Posterior vena cava (tissue), 2 donors: ENCODE results near the gene TIAL1. TPM values are rescaled to one million over a fixed set of nuclear protein-coding genes. Genes with fewer than 3 reads are reported as not detected.

Source experiments
- DNase-seq: peaks from one replicate; pipeline ENCODE4 v3.0.0-alpha.2; 2020; ENCODE audit warnings: low spot score
- intact Hi-C, 2 donors: fragments of 100-400 bp; cut with DNase I; formaldehyde crosslinking; loops; one replicate each; pipeline versions ENCODE4 v1.14.1 to v1.14.2; 2022 to 2023
- total RNA-seq, 2 donors: library from RNA; stranded (reverse); fragmentation: NEBNext Ultra II Directional; extraction: Animal tissue kit (Norgen Biotek cat#: 25700); gene quantifications; one replicate each; pipeline ENCODE4 v1.2.1, GENCODE V29; 2021
- donor health status: DM: yes; HTN: yes; CAD: no.
- donor health status: DM: yes; HTN: yes; CAD: no.

Gene TIAL1
- total RNA-seq, 2 donors from 2014 or later: 78.8 to 90.7 TPM

DNA sequence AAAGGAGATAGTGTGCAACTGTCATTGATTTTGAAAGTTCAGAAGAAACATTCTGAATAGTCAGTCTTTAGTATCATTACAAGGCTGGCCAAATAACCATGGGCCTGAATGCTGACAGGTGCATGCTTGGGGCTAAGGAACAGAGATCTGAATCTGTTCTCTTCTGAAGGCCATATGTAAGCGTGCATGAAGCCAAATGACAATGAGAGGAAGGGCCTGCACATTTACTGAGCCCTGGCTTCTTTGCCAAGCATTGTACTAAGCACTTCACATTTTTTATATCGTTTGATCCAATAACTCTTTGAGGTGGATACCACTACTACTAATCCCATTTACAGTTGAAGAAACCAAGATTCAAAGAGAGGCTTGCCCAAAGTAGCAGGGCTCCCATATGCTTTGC, 22.5 kb upstream of the TIAL1 start:
- intact Hi-C loops: loop anchor here in 1 of 2 donors (5.0 kb wide), 1 partner anchor 443 kb away; no protein-coding TSS in a partner anchor
- DNase-seq: no peak

- intact Hi-C loops: loop anchor here in 1 of 2 donors (5.0 kb wide), 1 partner anchor 445 kb away; no protein-coding TSS in a partner anchor
- DNase-seq: no peak
These were observed 20.3 kb upstream of the TIAL1 start for GRCh38 chr10:119616882-119617570.

- no peak for DNase-seq
- intact Hi-C loops: loop anchor here in 1 of 2 donors (5.0 kb wide), 1 partner anchor 448 kb away; no protein-coding TSS in a partner anchor
These were observed 17.9 kb upstream of the TIAL1 start for GRCh38 chr10:119614686-119615085.

DNA sequence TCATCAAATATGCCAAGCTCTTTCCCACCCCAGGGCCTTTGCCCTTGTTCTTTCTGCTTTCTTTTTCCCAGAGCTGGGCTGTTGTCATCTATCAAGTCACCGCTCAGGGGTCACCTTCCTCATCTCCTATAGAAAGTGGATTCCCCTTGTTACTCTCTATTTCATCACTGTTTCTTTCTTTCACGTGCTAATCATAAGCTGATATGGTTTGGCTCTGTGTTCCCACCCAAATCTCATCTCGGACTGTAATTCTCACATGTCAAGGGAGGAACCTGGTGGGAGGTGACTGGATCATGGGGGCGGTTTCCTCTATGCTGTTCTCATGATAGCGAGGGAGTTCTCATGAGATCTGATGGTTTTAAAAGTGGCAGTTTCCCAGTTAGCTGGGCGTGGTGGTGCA, 17.0 kb upstream of the TIAL1 start:
- no peak for DNase-seq
- intact Hi-C loops: no loop called here

DNA sequence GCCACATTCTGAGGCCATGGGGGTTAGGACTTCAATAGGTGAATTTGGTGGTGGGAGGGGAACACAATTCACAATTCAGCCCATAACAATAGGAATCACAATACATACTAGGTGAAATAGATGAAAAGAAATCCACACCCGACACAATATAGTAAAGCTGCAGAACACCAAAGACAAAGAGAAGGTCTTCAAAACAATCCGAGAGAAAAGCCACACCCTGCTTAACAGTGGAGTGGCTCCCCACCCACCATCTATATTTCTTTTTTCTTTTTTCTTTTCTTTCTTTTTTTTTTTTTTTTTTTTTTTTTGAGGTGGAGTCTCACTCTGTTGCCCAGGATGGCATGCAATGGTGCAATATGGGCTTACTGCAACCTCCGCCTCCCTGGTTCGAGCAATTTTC, 14.7 kb upstream of the TIAL1 start:
- DNase-seq: no peak
- intact Hi-C loops: no loop called here

GRCh38 chr10:119609516-119609915, 12.8 kb upstream of the TIAL1 start:
- intact Hi-C loops: loop anchor here in 1 of 2 donors (10.0 kb wide), 1 partner anchor 255 kb away; no protein-coding TSS in a partner anchor
- no peak for DNase-seq

DNA sequence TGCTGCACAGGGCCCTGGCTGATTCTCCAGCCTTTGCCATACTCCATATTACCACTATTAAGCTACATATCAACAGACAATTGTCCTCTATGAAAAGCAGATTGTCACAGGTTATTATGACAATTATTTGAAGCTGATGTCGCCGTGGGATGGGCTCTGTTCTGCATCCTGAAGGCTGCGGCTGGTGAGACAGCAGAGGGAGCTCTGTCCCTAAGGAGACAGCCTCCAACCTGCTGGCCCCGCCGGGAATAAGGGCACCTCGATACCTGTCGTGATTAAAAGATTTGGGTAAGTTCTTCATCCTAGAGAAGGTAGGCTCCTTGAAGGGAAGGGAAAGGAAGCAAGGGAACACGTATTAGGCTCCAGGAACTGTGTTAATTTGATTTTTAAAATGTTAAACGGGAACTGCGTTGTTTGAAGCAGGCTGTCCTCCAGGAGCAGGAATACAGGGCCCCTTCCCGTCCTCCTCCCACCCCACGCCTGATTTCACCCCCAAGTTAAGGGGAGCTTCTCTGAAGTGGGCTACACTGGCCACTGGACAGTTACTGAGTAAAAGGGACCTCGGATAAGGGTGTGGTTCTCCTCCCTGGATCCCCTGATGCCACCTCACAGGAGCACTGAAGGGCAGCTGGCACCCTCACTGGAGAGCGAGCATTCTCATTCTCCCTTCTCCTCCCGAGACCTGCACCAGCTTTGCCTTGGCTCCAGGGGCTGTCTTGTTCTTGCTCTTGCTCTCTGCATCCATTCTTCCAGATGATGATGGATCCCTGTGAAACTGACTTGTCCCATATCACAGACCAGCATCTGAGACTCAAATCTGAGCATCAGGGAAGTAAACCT, 11.8 kb upstream of the TIAL1 start:
- intact Hi-C loops: loop anchor here in 1 of 2 donors (10.0 kb wide), 1 partner anchor 256 kb away; no protein-coding TSS in a partner anchor
- no peak for DNase-seq

GRCh38 chr10:119604468-119604867, 7.7 kb upstream of the TIAL1 start:
- DNase-seq: no peak
- intact Hi-C loops: loop anchor here in 1 of 2 donors (10.0 kb wide), 1 partner anchor 260 kb away; no protein-coding TSS in a partner anchor

GRCh38 chr10:119602241-119603095, 5.7 kb upstream of the TIAL1 start:
- intact Hi-C loops: loop anchor here in 1 of 2 donors (10.0 kb wide), 1 partner anchor 262 kb away; no protein-coding TSS in a partner anchor
- no peak for DNase-seq

- DNase-seq: no peak
- intact Hi-C loops: no loop called here
These were observed 1.6 kb upstream of the TIAL1 start for GRCh38 chr10:119598397-119598796.

- intact Hi-C loops: no loop called here
- no peak for DNase-seq
These were observed 832 bp upstream of the TIAL1 start for GRCh38 chr10:119597405-119598186.

GRCh38 chr10:119595676-119596515, 868 bp downstream of the TIAL1 start:
- peak; percentile 89 for DNase-seq
- intact Hi-C loops: no loop called here

DNA sequence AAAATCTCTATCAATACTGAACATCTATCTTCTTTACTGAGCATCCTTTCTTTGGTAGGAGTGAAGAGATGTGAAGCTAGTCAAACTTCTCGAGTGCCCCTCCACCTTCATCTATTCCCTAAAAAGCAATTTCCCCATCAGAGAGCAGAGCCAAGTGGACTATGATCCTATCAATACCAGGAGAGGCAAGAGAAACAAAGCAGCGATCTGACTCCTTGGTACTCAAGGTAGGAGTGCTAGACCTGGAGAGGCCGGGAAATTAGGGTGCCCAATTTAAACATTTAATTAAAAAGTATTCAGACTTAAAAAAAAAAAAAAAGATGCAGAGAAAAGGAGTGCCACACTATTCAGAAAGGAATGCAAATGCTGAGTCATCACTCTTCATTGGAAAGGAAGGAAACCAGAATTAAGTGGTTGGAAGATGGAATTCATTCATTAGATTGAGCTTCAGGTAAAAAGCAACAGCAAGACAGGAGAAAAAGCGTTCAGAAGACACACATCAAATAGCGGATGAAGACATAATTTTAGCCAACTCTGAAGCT, 1.6 kb downstream of the TIAL1 start:
- no peak for DNase-seq
- intact Hi-C loops: no loop called here

- no peak for DNase-seq
- intact Hi-C loops: no loop called here
These were observed 8.7 kb downstream of the TIAL1 start for GRCh38 chr10:119588071-119588470.

DNA sequence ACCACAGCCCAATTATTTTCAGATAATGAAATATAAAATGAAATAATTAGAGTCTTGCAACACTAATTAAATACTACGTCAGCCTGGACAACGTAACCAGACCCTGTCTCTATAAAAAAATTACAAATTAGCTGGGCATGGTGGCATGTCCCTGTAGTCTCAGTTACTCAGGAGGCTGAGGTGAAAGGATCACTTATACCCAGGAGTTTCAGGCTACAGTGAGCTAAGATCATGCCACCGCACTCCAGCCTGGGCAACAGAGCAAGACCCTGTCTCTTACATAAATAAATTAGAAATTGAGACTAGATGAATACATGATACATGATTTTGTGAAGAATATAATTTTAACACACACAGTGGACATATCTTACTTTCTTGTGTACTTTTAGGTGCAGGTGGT, 18.4 kb downstream of the TIAL1 start:
- intact Hi-C loops: no loop called here
- DNase-seq: no peak

- intact Hi-C loops: no loop called here
- no peak for DNase-seq
These were observed 20.8 kb downstream of the TIAL1 start for GRCh38 chr10:119575991-119576390.

- no peak for DNase-seq
- intact Hi-C loops: no loop called here
These were observed 21.3 kb downstream of the TIAL1 start for GRCh38 chr10:119575506-119575905.
